GM06990 (cell line): ENCODE results near the gene DALRD3.
A peak's percentile ranks its signal among the peaks of the same experiment; 100 is the strongest.
"Not testable (repeated sequence)": the region's sequence is repeated elsewhere in the genome, so short reads cannot be mapped to it uniquely, and the experiment has no call there.

Experiments
- DNase-seq: peaks from one replicate; pipeline ENCODE4 v3.0.0-alpha.2; 2011; ENCODE audit not compliant: insufficient read length; ENCODE audit errors: extremely low read depth
- H3K27me3 ChIP-seq: replicated peaks from 2 replicates; pipeline ENCODE4 v1.6.0; 2011; ENCODE audit warnings: low read length; ENCODE audit not compliant: control insufficient read depth, insufficient read depth
- H3K36me3 ChIP-seq: 2 replicates; pipeline ENCODE4 v1.5.1; 2011; ENCODE audit warnings: low read length; ENCODE audit not compliant: control insufficient read depth, insufficient read depth
- H3K4me3 ChIP-seq: replicated peaks from 2 replicates; pipeline ENCODE4 v1.5.1; 2011; ENCODE audit warnings: low read depth, mild to moderate bottlenecking, control low read depth, low read length
- TF ChIP-seq, protein P1 (sequence below): IDR thresholded peaks from 2 replicates; pipeline ENCODE4 v1.5.1; 2011; ENCODE audit warnings: low read length, control low read depth, mild to moderate bottlenecking, inconsistent platforms; ENCODE audit not compliant: insufficient read depth, poor library complexity, severe bottlenecking

DALRD3 gene

DNA sequence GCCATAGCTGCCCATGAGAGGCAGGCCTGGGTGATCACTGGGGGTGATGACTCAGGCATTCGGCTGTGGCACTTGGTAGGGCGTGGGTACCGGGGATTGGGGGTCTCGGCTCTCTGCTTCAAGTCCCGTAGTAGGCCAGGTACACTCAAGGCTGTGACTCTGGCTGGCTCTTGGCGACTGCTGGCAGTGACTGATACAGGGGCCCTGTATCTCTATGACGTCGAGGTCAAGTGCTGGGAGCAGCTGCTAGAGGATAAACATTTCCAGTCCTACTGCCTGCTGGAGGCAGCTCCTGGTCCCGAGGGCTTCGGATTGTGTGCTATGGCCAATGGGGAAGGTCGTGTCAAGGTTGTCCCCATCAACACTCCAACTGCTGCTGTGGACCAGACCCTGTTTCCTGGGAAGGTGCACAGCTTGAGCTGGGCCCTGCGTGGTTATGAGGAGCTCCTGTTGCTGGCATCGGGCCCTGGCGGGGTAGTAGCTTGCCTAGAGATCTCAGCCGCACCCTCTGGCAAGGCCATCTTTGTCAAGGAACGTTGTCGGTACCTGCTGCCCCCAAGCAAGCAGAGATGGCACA lies 5.9 kb downstream of the DALRD3 start:
- H3K36me3 ChIP-seq: peaks cover 45% of the 10 kb centered on the region

DNA sequence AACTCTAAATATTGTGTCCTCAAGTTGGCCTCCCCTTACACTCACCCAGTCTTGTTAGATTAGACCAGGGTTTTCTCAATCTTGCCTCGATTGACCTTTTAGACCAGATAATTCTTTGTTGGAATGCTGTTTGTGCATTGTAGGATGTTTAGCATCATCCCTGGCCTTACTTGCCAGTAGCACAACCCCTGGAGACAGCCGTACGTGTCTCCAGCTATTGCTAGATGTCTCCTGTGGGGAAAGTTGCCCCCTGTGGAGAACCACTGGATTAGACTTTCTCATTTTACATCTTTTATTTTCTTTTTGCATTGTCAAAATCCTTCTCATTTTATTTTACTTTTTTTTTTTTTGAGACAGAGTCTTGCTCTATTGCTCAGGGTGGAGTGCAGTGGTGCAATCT lies 9.0 kb downstream of the DALRD3 start:
- TF ChIP-seq, protein P1, sequence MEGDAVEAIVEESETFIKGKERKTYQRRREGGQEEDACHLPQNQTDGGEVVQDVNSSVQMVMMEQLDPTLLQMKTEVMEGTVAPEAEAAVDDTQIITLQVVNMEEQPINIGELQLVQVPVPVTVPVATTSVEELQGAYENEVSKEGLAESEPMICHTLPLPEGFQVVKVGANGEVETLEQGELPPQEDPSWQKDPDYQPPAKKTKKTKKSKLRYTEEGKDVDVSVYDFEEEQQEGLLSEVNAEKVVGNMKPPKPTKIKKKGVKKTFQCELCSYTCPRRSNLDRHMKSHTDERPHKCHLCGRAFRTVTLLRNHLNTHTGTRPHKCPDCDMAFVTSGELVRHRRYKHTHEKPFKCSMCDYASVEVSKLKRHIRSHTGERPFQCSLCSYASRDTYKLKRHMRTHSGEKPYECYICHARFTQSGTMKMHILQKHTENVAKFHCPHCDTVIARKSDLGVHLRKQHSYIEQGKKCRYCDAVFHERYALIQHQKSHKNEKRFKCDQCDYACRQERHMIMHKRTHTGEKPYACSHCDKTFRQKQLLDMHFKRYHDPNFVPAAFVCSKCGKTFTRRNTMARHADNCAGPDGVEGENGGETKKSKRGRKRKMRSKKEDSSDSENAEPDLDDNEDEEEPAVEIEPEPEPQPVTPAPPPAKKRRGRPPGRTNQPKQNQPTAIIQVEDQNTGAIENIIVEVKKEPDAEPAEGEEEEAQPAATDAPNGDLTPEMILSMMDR: no peak
- Histone ChIP-seq H3K36me3 (peaks cover 28% of the 10 kb centered on the region), H3K4me3 (no peak overlapping the region), H3K27me3 (no peaks in the 10 kb centered on the region)
- no peak for DNase-seq

More for the DNA sequence above, 5.9 kb downstream of the DALRD3 start:
- Histone ChIP-seq H3K4me3 (no peak overlapping the region), H3K27me3 (no peaks in the 10 kb centered on the region)
- DNase-seq: no peak
- TF ChIP-seq, protein P1: no peak

DNA sequence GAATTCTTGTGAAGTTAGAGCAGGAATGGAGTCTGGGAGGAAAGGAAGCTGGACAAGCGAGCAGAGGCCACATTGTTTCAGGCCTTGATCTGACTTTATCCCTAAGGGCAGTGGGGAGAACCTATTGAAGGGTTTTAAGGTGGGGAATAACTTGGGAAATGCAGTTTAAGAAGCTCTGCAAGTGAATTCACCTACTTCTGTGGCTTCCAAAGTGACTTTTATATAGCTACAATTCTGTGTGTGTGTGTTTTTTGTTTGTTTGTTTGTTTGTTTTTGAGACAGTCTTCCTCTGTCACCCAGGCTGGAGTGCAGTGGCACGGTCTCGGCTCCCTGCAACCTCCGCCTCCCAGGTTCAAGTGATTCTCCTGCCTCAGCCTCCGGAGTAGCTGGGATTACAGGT lies 9.8 kb downstream of the DALRD3 start:
- peak overlapping the region; percentile 79 for H3K4me3 ChIP-seq

DNA sequence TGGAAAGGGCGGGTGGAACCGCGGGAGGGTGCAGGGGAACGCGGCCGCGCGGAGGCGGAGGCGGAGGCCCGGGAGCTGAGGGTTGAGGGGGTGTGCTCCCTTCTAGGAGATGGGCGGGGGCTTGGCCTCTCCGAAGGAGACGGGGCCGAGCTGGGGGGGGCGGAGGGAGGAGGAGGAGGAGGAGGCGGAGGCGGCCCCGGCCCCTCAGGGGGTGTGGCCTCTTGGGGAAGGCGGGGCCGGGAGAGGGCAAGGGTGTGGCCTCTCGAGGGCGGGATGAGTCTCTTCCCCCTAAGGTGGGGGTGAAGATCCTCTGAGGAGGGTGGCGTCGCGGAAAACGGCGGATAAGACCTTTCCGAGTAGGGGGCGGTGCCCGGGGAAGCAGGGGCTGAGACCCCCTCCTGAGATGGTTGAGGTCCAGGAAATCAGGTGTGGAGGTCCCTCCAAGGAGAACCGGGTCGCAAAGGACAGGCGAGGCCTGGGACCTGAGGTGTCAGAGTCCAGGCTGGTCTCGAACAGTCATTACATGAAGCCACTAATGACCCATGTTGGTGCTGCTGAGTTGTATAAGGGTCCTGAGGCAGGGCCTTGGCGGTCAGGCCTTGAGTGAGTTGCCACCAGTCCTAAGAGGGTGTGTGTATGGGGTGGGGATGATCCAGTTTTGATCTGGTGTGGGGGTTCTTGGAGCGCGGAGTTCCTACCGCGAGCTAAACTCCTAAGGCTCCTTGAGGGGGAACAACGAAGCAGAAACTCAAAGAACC lies 10.4 kb downstream of the DALRD3 start:
- TF ChIP-seq, protein P1: no peak
- Histone ChIP-seq H3K36me3 (peaks cover 16% of the 10 kb centered on the region), H3K4me3 (peak overlapping the region; percentile 79), H3K27me3 (no peaks in the 10 kb centered on the region)
- peak; percentile 87 for DNase-seq

More for the DNA sequence above, 9.8 kb downstream of the DALRD3 start:
- H3K27me3 ChIP-seq, DNase-seq: not testable (repeated sequence)
- peaks cover 23% of the 10 kb centered on the region for H3K36me3 ChIP-seq

DNA sequence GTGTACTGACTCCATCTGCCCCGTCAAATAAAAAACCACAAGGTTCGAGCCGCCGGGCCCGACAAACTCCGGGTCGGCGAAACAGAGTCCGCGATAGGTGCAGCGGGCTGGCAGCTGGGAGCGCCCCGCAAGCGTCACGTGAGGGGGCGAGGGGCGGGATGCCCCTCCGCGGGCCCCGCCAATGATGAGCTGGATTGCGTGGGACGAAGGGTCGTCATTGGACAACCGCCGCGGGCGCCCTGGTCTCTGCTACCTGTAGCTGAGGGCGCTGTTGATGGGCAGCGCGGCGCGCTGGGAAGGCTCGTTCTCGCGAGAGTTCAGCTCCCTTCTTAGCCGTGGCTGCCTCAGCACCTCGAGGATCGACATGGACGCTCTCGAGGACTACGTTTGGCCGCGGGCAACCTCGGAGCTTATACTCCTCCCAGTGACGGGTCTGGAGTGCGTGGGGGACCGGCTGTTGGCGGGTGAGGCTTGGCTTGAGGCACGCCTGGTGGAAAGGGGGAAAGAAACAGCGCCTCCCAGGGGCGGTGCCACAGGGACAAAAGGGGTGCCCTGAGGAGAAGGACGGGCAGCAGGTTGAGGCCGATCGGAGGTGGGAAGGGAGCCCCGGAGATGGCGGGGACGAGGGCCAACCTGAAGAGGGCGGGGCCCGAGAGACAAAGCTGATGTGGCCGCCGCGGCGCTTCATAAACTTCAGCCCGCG lies 11.2 kb downstream of the DALRD3 start, which contains the start of gene WDR6:
TSS of gene WDR6 (plus strand) at position 324 of the 703 bp plus-strand sequence. CDS start at position 365, 41 bp downstream.
- H3K4me3 ChIP-seq: peak within 1 kb of the TSS; percentile 79
- peak; percentile 99 for DNase-seq
- H3K36me3 ChIP-seq: peaks cover 9% of the 10 kb centered on the region
- H3K27me3 ChIP-seq: no peaks in the 10 kb centered on the region
- TF ChIP-seq, protein P1: peak; percentile 55
